NCI-H748 treated with DMSO at 0.1 percent for 48 hours (cell line): ENCODE results near the gene UNC45B.
"Not testable (repeated sequence)": the region's sequence is repeated elsewhere in the genome, so short reads cannot be mapped to it uniquely, and the experiment has no call there.

ENCODE experiments used
- DNase-seq: peaks from one replicate; lab custom pipeline; 2025; lab: John Stamatoyannopoulos, UW

UNC45B gene

DNA sequence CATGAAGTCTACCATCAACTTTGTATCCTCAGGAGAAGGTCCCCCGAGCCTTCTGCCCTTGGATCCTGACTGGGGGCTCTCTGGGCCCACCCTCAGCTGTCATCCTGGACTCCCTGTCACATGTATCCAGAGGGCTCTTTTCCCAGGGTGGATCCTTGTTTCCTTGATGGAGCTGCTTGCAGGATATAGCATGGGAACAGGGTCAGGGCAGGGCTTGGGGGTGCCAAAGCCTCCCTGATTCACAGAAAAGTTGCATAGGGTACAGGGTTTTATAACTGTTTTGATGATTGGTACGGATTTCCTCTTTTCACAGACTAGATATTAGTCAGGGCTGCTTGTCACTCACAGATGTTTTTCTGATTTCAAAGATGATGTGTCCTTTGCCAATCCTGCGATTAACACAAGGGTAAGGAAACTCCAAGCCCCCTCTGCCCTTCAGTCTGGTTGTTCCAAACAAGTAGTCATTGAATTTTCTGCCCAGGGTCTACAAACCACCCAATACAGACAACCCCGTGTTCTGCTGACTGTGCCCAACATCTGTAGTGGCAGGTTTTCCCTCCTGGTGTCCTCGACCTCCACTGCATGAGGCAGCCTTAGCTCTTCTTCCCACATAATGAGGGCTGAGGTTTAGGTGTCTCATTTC is 67.1 kb downstream of the UNC45B start:
- DNase-seq: no peak

DNA sequence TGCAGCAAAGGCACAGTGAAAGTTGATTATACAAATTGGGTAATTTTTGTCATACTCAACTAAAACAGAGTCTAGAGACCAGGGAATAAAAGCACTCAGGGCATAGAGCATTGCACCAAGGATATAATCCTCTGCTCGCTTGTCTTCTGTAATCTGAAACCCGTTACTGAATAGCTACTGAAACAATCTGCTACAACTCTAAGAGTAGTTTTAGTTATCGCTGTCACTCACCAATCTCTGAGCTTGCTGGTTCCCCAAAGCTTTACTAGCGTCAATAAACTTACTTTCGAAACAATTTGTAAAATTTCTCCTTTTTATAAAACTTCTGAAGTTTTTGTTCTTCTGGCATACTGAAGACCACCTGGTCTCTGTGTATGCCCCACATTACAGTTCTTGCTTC is 69.5 kb downstream of the UNC45B start:
- DNase-seq: no peak

- DNase-seq: no peak
Measured at GRCh38 chr17:35218915-35219314, 71.3 kb downstream of the UNC45B start.

DNA sequence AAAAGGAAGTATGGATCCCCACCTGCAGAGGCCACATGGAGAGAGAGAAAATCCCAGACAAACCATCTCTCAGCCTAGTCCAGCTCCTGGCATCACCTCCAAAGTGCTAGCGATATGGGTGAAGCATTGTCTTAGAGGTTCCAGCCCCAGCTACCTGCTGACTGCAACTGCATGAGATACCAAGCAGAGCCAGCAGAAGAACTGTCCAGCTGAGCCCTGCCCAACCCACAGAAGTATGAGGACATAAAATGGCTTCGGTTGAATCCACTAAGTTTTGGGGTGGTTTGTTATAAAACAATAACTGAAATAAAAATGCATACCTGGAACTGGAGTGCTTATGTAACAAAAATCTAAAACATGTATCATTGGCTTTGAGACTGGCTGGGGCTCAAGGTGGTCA is 74.8 kb downstream of the UNC45B start:
- DNase-seq: no peak

DNA sequence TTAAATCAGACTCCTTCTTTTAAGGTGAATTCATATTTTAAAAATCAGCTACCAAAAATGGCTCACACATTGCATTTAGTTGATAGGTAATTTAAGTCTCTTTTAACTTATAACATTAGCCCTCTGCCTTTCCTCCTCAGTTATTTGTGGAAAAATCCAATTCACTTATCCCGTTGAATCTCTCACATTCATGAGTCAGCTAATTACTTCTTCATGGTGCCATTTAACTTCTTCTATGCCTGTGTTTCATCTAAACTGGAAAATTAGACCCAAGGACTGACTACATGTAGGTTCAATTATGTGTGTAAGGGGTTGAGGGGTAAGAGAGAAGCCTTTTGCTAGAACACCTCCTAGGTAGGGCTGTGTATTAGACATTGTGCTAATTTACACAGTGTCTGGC is 76.8 kb downstream of the UNC45B start:
- DNase-seq: no peak

DNA sequence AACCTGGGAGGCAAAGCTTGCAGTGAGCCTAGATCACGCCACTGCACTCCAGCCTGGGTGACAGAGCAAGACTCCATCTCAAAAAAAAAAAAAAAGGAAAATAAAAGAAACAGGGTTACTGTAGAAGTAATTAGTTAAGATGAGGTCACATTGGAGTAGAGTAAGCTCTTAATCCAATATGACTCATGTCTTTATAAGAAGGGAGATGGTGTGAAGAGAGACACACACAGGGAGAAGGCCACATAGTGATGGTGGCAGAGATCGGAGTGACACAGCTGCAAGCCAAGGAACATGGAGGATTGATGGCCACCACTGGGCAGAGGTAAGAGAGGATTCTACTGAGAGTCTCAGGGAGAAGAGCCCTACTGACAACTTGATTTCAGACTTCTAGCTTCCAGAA is 79.9 kb downstream of the UNC45B start:
- DNase-seq: no peak

DNA sequence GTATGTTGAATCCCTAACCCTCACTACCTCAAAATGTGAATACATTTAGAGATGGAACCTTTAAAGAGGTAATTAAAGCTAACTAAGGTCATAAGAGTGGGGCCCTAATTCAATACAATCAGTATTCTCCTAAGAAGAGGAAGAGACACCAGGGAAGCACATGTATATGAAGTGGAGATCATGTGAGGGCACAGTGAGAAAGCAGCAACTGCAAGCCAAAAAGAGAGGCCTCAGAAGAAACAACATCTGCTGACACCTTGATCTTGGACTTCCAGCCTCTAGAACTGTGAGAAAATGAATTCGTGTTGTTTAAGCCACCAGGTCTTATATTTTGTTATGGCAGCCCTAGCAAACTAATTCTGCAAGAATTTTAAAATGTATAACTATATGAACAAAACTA is 82.0 kb downstream of the UNC45B start:
- no peak for DNase-seq

GRCh38 chr17:35234315-35234714 is 86.7 kb downstream of the UNC45B start:
- not testable (repeated sequence) for DNase-seq

DNA sequence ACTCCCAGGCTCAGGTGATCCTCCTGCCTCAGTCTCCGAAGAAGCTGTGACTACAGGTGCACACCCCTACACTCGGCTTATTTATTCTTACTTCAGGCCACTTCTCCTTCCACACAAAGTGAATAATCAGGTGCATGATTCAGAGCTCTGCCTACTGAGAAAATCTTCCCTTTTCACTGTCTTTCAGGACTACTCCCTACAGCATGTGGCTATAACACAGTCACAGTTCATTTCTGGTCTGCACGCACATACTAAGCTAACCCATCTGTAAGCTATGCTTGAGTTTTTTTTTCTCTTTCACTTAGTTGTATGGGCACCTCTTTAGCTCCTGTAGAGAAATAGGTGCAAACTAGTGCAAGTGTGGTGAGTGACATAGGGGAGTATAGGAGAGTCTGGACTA is 87.7 kb downstream of the UNC45B start:
- DNase-seq: no peak

GRCh38 chr17:35235917-35236316 is 88.3 kb downstream of the UNC45B start:
- no peak for DNase-seq

DNA sequence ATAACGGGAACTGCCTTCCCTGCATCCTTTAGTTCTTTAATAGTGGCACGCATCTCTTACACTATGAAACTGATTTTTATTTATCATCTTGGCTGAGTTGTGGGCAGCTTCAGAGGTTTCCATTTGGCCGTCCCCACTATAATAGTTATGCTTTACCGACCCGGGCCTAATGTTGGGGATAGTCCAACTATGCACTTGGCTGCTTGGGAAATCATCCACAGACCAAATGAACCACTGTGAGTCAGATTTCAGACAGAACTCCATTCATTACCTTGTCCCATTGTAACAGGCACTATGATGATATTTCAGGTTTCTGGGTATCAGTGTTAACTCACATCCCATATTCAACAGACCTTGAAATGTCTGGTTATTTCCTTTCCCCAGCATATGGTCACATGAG is 89.2 kb downstream of the UNC45B start:
- DNase-seq: no peak

DNA sequence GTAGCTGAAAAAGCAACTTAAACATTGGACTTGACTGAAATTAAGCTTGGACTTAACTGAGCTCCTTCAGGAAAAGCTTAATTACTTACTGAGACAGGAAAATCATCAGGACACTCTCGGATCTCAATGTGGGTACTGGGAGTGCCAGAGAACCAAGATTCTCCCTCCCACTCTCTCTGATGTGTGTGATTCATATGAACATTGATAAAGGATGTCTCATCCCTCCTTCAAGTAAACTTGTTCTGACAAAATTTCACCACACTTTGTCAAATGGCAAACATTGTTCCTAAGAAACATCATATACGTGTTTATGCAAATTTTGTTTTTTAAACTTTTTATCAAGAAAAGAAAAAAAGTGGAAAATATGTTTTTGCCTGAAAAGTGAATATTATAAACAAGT is 91.2 kb downstream of the UNC45B start:
- no peak for DNase-seq
